Astrocyte (in vitro differentiated cells and primary cell): Measurements from ENCODE around the gene EDC3.

Experiments
- CTCF ChIP-seq: IDR thresholded peaks from 2 replicates; pipeline ENCODE4 v1.5.1; 2011; ENCODE audit warnings: low read depth, mild to moderate bottlenecking, inconsistent platforms, low read length, moderate library complexity; ENCODE audit not compliant: insufficient read depth
- EZH2 ChIP-seq: IDR thresholded peaks from 2 replicates; pipeline ENCODE4 v1.6.1; 2012; ENCODE audit warnings: mild to moderate bottlenecking, low read length, inconsistent platforms; ENCODE audit not compliant: insufficient read depth

GRCh38 chr15:74594455-74594854 is 101.4 kb downstream of the EDC3 start:
- TF ChIP-seq EZH2, result no peak
- no peak for TF ChIP-seq CTCF
